Neural cell (in vitro differentiated cells): ENCODE measurements around the gene MMP3. TPM values are rescaled to one million over a fixed set of nuclear protein-coding genes. Genes with fewer than 3 reads are reported as not detected.

ENCODE experiments used
- H2AFZ ChIP-seq: fragments of 200-600, 300-800 bp; sonication (generic), shearing (Covaris generic); 2 replicates; pipeline ENCODE4 v1.6.0; 2014; ENCODE audit warnings: low read depth, mild to moderate bottlenecking, antibody characterized with exemption, low read length, moderate library complexity
- H3F3A ChIP-seq: fragments of 200-600 bp; shearing (Covaris generic); 2 replicates; pipeline ENCODE4 v1.6.1; 2016; ENCODE audit warnings: mild to moderate bottlenecking, moderate library complexity, mixed read lengths, antibody characterized with exemption, low read length; ENCODE audit not compliant: insufficient read depth, poor library complexity, severe bottlenecking
- H3K27ac ChIP-seq: fragments of 200-600, 300-800 bp; sonication (generic), shearing (Covaris generic); 2 replicates; pipeline ENCODE4 v1.5.1; 2014; ENCODE audit warnings: mild to moderate bottlenecking, low read length, moderate library complexity
- H3K27me3 ChIP-seq: fragments of 300-800, 200-600 bp; sonication (generic), shearing (Covaris generic); 2 replicates; pipeline ENCODE4 v1.6.0; 2014; ENCODE audit warnings: mild to moderate bottlenecking, low read depth, low read length, moderate library complexity; ENCODE audit not compliant: insufficient read depth
- H3K36me3 ChIP-seq: fragments of 300-800, 200-600 bp; sonication (generic), shearing (Covaris generic); 2 replicates; pipeline ENCODE4 v1.5.1; 2014; ENCODE audit warnings: mild to moderate bottlenecking, antibody characterized with exemption, low read length, moderate library complexity; ENCODE audit not compliant: insufficient read depth
- H3K4me2 ChIP-seq: fragments of 300-800, 200-600 bp; sonication (generic), shearing (Covaris generic); 2 replicates; pipeline ENCODE4 v1.6.0; 2014; ENCODE audit warnings: mild to moderate bottlenecking, low read length
- H3K4me3 ChIP-seq: fragments of 300-800, 200-600 bp; sonication (generic), shearing (Covaris generic); 2 replicates; pipeline ENCODE4 v1.5.1; 2014; ENCODE audit warnings: mild to moderate bottlenecking, low read length, moderate library complexity
- H3K79me2 ChIP-seq: fragments of 200-600 bp; shearing (Covaris generic); replicated peaks from 2 replicates; pipeline ENCODE4 v1.6.0; 2014; ENCODE audit warnings: mild to moderate bottlenecking, low read length, moderate library complexity; ENCODE audit not compliant: insufficient read depth
- H3K9ac ChIP-seq: fragments of 300-800, 200-600 bp; sonication (generic), shearing (Covaris generic); 2 replicates; pipeline ENCODE4 v1.6.1; 2016; ENCODE audit warnings: mild to moderate bottlenecking, low read length, mixed read lengths
- H3K9me2 ChIP-seq: fragments of 200-600 bp; shearing (Covaris generic); 2 replicates; pipeline ENCODE4 v1.6.1; 2016; ENCODE audit warnings: mild to moderate bottlenecking, low read length, mixed read lengths; ENCODE audit not compliant: insufficient read depth
- H3K9me3 ChIP-seq: fragments of 200-600, 300-800 bp; sonication (generic), shearing (Covaris generic); 2 replicates; pipeline ENCODE4 v1.6.1; 2016; ENCODE audit warnings: mild to moderate bottlenecking, mixed run types, low read length, moderate library complexity, mixed read lengths
- H4K20me1 ChIP-seq: fragments of 200-600 bp; shearing (Covaris generic); 2 replicates; pipeline ENCODE4 v1.6.1; 2016; ENCODE audit warnings: mild to moderate bottlenecking, mixed run types; ENCODE audit not compliant: insufficient read depth
- EP300 ChIP-seq: fragments of 450-650 bp; conservative IDR thresholded peaks from 2 replicates; pipeline ENCODE4 v1.6.1; 2014; ENCODE audit warnings: antibody characterized with exemption, mild to moderate bottlenecking, moderate library complexity; ENCODE audit not compliant: poor library complexity, severe bottlenecking
- EZH2 ChIP-seq: fragments of 200-600, 300-800 bp; shearing (Covaris generic), sonication (generic); IDR thresholded peaks from 2 replicates; pipeline ENCODE4 v1.6.1; 2014; ENCODE audit warnings: antibody characterized with exemption, low read length, borderline replicate concordance, mild to moderate bottlenecking; ENCODE audit not compliant: insufficient read depth, poor library complexity, severe bottlenecking
- MXI1 ChIP-seq: fragments of 450-650 bp; conservative IDR thresholded peaks from 2 replicates; pipeline ENCODE4 v1.6.1; 2014; ENCODE audit warnings: antibody characterized with exemption, mild to moderate bottlenecking; ENCODE audit not compliant: poor library complexity, severe bottlenecking
- POLR2AphosphoS5 ChIP-seq: IDR thresholded peaks from 2 replicates; pipeline ENCODE4 v1.6.1; 2012
- RAD21 ChIP-seq: fragments of 450-650 bp; conservative IDR thresholded peaks from 2 replicates; pipeline ENCODE4 v1.6.1; 2014; ENCODE audit warnings: antibody characterized with exemption, mild to moderate bottlenecking, moderate library complexity
- SMC3 ChIP-seq: fragments of 450-650 bp; conservative IDR thresholded peaks from 2 replicates; pipeline ENCODE4 v1.6.1; 2014; ENCODE audit warnings: antibody characterized with exemption, mild to moderate bottlenecking, moderate library complexity; ENCODE audit not compliant: poor library complexity
- TAF1 ChIP-seq: IDR thresholded peaks from 2 replicates; pipeline ENCODE4 v1.6.1; 2012; ENCODE audit warnings: low read depth
- polyA plus RNA-seq: library from polyadenylated mRNA; depleted of rRNA; stranded (reverse); fragments of >200 nt; gene quantifications from 2 replicates; pipeline ENCODE4 v1.2.3, GENCODE V29; 2014
- TF ChIP-seq, protein P1 (sequence below): IDR thresholded peaks from 2 replicates; pipeline ENCODE4 v1.6.1; 2012; ENCODE audit warnings: borderline replicate concordance
- TF ChIP-seq, protein P2 (sequence below): fragments of 450-650 bp; IDR thresholded peaks from 2 replicates; pipeline ENCODE4 v1.5.1; 2014; ENCODE audit warnings: antibody characterized with exemption, mild to moderate bottlenecking, moderate library complexity; ENCODE audit not compliant: poor library complexity, severe bottlenecking

The MMP3 gene
- polyA plus RNA-seq, 1 donor from 2014 or later, result not detected

DNA sequence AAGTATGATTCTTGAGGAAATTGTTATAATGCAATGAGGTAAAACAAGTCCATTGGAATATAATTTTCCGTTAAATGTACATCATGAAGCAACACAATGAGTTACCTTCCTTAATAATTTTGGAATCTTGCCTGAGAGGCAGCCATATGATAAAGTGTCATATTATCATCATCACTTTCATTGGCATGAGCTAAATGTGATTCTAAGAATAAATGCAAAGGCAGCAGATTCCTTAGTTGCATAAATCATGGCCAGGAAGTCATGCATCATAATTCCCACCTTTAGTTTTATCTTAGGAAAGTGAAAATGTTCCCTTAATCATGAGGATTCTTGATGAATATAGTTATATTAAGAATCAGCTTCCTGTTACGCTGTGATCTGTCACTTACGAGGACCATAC, 31.2 kb downstream of the MMP3 start:
- Histone ChIP-seq H4K20me1 (no peaks in the 10 kb centered on the region), H3K4me3 (no peak overlapping the region), H3K9me3 (no peaks in the 10 kb centered on the region), H3K79me2 (no peaks in the 10 kb centered on the region), H3K4me2 (no peak overlapping the region), H3K36me3 (no peaks in the 10 kb centered on the region), H2AFZ (no peak overlapping the region), H3F3A (no peaks in the 10 kb centered on the region), H3K9me2 (no peaks in the 10 kb centered on the region), H3K9ac (no peak overlapping the region), H3K27me3 (no peaks in the 10 kb centered on the region), H3K27ac (no peak overlapping the region)
- no peak for TF ChIP-seq EP300
- TF ChIP-seq EZH2, result no peak
- TF ChIP-seq MXI1, result no peak
- TF ChIP-seq TAF1, result no peak
- no peak for TF ChIP-seq POLR2AphosphoS5
- TF ChIP-seq, protein P1, sequence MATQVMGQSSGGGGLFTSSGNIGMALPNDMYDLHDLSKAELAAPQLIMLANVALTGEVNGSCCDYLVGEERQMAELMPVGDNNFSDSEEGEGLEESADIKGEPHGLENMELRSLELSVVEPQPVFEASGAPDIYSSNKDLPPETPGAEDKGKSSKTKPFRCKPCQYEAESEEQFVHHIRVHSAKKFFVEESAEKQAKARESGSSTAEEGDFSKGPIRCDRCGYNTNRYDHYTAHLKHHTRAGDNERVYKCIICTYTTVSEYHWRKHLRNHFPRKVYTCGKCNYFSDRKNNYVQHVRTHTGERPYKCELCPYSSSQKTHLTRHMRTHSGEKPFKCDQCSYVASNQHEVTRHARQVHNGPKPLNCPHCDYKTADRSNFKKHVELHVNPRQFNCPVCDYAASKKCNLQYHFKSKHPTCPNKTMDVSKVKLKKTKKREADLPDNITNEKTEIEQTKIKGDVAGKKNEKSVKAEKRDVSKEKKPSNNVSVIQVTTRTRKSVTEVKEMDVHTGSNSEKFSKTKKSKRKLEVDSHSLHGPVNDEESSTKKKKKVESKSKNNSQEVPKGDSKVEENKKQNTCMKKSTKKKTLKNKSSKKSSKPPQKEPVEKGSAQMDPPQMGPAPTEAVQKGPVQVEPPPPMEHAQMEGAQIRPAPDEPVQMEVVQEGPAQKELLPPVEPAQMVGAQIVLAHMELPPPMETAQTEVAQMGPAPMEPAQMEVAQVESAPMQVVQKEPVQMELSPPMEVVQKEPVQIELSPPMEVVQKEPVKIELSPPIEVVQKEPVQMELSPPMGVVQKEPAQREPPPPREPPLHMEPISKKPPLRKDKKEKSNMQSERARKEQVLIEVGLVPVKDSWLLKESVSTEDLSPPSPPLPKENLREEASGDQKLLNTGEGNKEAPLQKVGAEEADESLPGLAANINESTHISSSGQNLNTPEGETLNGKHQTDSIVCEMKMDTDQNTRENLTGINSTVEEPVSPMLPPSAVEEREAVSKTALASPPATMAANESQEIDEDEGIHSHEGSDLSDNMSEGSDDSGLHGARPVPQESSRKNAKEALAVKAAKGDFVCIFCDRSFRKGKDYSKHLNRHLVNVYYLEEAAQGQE, result no peak
- TF ChIP-seq, protein P2, sequence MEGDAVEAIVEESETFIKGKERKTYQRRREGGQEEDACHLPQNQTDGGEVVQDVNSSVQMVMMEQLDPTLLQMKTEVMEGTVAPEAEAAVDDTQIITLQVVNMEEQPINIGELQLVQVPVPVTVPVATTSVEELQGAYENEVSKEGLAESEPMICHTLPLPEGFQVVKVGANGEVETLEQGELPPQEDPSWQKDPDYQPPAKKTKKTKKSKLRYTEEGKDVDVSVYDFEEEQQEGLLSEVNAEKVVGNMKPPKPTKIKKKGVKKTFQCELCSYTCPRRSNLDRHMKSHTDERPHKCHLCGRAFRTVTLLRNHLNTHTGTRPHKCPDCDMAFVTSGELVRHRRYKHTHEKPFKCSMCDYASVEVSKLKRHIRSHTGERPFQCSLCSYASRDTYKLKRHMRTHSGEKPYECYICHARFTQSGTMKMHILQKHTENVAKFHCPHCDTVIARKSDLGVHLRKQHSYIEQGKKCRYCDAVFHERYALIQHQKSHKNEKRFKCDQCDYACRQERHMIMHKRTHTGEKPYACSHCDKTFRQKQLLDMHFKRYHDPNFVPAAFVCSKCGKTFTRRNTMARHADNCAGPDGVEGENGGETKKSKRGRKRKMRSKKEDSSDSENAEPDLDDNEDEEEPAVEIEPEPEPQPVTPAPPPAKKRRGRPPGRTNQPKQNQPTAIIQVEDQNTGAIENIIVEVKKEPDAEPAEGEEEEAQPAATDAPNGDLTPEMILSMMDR, result no peak
- no peak for TF ChIP-seq SMC3
- TF ChIP-seq RAD21, result no peak

DNA sequence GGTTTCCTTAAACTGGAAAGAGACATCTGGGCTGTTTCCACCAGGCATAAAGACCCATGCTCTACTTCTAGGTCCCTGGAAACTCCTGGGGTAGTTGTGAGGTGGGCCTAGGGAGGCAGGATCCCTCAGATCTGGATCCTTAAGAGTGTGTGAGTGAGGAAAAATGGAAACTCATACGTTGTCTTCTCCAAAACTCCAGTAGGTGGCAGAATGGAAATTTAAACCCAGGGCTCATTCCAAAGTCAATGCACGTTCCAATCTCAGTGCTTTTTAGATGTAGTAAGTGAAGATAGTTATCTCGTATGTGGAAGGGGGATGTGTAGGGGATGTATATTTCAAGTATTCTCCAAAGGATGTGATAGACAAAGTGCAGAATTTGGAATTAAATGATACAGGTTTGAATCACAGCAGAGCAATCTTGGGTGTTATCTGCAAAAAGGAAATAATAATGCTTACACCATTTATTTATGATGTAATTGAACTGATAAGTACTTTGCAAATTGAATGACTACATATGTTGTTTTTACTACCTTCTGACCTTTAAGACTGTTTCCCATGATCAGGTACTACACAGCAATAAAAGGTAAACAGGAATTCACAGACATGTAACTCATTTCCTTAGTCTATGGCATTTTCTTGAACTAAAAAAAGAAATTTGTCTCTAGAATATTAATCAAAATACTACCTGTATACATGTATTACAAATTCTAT, 32.3 kb downstream of the MMP3 start:
- Histone ChIP-seq H3K36me3 (no peaks in the 10 kb centered on the region), H3K27ac (no peak overlapping the region), H3K9ac (no peak overlapping the region), H3K9me3 (no peaks in the 10 kb centered on the region), H4K20me1 (no peaks in the 10 kb centered on the region), H3K4me3 (no peak overlapping the region), H3K4me2 (no peak overlapping the region), H3K79me2 (no peaks in the 10 kb centered on the region), H2AFZ (no peak overlapping the region), H3K9me2 (no peaks in the 10 kb centered on the region), H3K27me3 (no peaks in the 10 kb centered on the region), H3F3A (no peaks in the 10 kb centered on the region)
- TF ChIP-seq SMC3 (no peak), EZH2 (no peak), EP300 (no peak), RAD21 (no peak), TAF1 (no peak), MXI1 (no peak), POLR2AphosphoS5 (no peak)
- TF ChIP-seq, protein P2, result peak; percentile 29
- TF ChIP-seq, protein P1, result no peak
